ENCODE data around the gene CCDC59.
"Not testable (repeated sequence)": the region's sequence is repeated elsewhere in the genome, so short reads cannot be mapped to it uniquely, and the experiment has no call there.

Gene CCDC59

DNA sequence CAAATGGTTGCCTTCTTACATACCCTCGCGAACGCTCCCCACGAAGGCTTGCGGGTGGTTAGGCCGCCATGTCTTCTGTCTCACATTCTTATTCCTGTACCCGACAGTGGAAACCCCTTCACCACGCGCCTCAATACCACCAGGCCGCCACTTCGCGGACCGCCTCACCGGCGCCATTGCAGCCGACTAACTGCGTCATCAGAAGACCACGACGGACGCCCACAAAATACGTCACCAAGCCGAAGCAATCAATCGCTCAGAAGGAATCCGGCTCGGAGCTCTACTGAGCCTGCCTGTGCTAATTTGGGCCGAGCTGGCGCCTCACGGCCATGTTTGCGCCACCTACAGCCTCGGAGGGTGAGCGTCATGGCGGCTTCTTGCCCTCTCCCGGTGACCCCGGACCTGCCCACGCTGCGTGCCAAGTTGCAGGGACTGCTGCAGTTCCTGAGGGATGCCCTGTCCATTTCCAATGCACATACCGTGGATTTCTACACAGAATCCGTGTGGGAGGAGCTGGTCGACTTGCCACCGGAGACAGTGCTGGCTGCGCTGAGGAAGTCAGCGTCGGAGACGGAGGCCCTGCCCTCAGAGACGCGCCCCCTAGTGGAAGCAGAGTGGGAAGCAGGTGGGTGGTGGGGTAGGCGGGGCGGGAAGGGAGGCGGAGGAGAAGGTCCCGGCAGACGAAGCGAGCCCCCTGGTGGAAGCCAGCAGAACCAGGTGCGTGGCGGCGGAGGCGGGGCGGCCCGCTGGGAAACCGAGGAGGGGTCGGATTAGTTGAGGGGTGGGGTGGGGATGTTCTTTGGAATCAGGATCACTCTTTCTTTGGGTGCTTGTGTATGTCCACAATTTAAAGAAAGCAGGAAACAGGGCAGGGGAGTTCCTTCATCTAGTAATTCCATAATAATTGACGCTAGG is at the start of gene CCDC59, which contains the start of gene METTL25:
Gene CCDC59, minus strand, starts transcription at position 188 of the 915 bp plus-strand sequence. Its CDS starts 11 bp downstream, at position 177.
Gene METTL25, plus strand, starts transcription at position 330 of the 915 bp plus-strand sequence. Its CDS starts 37 bp downstream, at position 367.
- DNase-seq, result peak; percentile 94 to 95

- no peak for DNase-seq
These were observed 49.3 kb upstream of the CCDC59 start for GRCh38 chr12:82407481-82407880.

- DNase-seq, result no peak
These were observed 48.5 kb upstream of the CCDC59 start for GRCh38 chr12:82406651-82407050.

DNA sequence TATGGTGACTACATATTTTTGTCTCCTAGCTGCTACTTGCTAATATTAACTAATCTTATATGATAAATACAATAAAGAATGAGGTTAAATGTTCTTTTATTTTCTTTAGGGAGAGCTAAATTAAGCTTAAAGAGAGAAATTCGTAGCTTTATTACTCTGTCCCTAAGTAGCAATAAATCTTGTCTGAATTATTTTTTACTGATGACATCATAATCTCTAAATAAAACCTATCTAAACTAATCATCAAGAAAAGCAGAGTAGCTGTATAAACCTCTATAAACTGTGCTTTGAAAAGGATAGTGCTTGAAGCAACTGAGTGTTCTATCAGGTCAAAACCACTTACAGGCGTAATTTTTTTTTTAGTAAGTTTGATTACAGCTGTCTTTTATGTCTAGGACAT is 42.6 kb upstream of the CCDC59 start:
- DNase-seq, result no peak

- DNase-seq, result no peak
These were observed 40.7 kb upstream of the CCDC59 start for GRCh38 chr12:82398879-82399278.

DNA sequence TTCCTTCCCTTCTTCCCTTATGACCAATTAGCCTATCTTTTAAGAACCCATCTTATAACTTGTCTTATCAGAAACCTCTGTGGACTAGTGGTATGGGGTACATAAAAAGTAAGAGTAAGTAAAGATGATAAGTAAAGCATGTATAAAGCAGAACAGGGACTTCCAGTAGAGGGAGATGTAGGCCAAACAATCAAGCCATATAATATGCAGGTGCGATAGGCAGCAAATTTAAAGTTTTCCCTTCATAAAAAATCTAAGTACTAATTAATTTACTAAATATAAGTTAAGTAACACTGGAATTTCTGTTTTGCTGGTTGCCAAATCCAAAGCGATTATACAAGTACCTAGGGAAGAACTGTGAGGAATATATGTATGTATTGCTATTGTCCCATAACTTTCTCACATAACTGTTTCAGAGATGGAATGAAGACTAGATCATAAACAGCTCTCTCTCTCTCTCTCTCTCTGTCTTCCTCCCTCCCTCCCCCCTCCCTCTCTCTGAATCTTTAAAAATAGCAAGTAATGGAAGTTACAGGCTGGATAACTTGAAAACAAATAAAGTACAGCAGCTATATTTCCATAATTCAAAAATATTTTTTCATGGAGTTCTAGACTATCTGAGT is 25.9 kb upstream of the CCDC59 start:
- peak; percentile 57 to 68 for DNase-seq

GRCh38 chr12:82378997-82379396 is 20.8 kb upstream of the CCDC59 start:
- no peak for DNase-seq

DNA sequence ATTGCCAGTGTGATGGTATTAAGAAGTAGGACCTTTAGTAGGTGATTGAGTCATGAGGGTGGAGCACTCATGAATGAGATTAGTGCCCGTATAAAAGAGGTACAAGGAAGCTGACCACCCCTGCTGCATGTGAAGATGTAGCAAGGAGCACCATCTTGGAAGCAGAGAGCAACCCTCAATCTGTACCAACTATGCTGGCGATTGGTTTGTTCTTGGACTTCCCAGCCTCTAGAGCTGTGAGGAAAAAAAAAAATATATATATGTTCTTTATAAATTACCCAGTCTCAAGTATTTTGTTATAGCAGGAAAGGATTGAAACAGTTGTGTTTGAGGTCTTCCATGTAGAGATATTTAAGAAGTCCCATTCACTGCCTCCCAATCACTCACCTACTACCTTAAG is 17.0 kb upstream of the CCDC59 start:
- DNase-seq, result no peak

DNA sequence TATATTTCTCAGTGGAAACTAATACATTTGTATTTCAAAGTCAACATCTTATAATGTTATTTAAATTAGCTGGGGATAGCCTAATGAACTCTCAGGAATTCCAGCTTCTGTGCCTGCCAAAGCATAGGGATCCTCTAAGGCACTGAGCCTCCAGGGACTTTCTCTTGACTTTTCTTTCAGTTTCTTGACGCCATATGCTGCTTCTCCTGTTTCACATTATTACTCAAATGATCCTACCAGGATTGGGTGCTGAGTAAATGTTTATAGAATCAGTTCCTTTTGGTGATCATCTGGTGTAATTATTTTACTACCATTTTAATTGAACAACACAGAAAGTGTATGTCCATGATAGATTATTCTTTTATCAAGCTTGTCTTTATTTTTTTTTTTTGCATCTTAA is 8.0 kb upstream of the CCDC59 start:
- no peak for DNase-seq

GRCh38 chr12:82363990-82364389 is 5.8 kb upstream of the CCDC59 start:
- no peak for DNase-seq

DNA sequence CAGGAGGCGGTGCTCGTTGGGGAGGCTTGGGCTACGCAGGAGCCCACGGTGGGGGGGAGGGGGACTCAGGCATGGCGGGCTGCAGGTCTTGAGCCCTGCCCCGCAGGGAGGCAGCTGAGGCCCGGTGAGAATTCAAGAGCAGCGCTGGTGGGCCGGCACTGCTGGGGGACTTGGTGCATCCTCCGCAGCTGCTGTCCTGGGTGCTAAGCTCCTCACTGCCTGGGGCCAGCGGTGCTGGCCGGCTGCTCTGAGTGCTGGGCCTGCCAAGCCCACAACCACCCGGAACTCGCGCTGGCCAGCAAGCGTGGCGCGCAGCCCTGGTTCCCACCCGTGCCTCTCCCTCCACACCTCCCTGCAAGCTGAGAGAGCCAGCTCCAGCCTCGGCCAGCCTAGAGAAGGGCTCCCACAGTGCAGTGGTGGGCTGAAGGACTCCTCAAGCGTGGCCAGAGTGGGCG is 3.3 kb upstream of the CCDC59 start:
- no peak for DNase-seq

- not testable (repeated sequence) for DNase-seq
These were observed 2.6 kb upstream of the CCDC59 start for GRCh38 chr12:82360834-82361233.

- DNase-seq, result peak in 1 of 2 experiments; percentile 39
These were observed 910 bp upstream of the CCDC59 start for GRCh38 chr12:82359115-82359478.

GRCh38 chr12:82357845-82358199 is 365 bp downstream of the CCDC59 start:
- DNase-seq, result peak in 1 of 2 experiments; percentile 28

- no peak for DNase-seq
These were observed 847 bp downstream of the CCDC59 start for GRCh38 chr12:82357340-82357739.

DNA sequence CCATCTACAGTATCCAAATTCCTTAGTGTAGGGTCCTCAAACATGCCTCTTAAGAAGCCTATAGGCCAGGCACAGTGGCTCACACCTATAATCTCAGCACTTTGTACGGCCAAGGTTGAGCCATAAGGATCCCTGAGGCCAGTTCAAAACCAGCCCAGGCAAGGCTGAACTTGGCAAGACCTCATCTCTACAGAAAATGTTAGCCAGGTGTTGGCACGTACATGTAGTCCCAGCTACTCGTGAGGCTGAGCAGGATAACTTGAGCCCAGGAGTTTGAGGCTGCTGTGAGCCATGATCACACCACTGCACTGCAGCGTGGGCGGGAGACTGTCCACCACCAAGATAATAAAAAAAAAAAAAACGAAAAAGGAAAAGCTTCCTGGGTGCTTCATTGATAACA is 6.8 kb downstream of the CCDC59 start:
- DNase-seq, result no peak

- no peak for DNase-seq
These were observed 8.0 kb downstream of the CCDC59 start for GRCh38 chr12:82350161-82350560.

DNA sequence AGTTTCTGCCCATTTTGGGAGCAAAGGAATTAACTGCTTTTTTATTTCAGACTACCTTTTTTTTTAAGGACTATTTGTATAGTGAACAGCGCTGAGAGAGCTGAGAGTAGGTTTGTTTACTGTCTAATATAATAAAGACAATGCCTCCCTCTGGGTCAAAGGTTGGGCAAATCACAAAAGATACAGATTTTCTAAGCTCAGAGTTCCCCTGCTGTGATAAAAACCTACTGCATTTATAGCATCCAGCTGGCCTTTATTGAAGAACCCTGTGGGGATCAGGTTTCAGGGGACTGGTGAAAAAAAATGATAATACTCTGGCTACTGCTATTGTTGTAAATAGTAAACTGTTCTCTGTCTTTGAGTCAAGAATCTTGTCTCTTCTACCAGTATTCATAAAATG is 28.7 kb downstream of the CCDC59 start:
- DNase-seq, result no peak

DNA sequence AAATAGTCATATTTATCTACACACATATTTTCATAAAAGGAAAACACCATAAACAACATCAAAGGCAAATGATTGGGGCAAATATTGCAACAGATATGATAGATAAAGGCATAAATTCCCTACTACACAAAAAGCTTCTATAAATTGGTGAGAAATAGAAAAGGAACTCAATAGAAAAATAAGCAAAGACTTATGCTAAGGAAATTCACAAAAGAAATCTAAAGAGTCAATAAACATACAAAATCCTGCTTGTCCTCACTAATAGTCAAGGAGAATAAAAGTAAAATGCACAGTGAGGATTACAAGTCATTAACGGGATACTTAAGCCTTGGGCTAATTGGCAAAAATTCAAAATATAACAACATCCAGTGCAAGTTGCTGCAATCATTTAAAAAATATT is 30.3 kb downstream of the CCDC59 start:
- DNase-seq, result no peak

DNA sequence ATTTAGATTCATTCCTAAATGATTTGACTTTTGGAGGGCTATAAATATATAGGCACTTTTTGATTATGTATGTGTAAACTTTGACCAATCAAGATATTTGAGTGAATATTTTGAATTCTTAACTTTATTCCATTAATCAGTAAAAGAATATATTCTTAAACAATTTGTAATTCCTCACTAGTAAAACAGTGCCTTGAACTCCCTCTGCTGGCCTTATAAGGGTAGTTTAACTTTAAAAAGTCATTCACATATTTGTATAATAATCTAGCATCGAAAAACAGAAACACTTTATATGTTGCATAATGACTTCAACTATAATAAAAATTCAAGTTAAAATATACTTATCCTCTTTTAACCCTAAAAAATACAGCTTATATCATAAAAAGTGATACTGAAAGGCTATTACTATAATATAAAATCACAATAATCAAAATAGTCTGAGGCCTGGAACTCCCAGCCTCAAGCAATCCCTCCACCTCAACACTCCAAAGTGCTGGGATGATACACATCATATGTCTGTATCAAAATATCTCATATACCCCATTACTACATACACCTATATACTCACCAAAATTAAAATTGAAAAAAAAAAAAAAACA is 31.2 kb downstream of the CCDC59 start:
- peak; percentile 43 to 66 for DNase-seq

DNA sequence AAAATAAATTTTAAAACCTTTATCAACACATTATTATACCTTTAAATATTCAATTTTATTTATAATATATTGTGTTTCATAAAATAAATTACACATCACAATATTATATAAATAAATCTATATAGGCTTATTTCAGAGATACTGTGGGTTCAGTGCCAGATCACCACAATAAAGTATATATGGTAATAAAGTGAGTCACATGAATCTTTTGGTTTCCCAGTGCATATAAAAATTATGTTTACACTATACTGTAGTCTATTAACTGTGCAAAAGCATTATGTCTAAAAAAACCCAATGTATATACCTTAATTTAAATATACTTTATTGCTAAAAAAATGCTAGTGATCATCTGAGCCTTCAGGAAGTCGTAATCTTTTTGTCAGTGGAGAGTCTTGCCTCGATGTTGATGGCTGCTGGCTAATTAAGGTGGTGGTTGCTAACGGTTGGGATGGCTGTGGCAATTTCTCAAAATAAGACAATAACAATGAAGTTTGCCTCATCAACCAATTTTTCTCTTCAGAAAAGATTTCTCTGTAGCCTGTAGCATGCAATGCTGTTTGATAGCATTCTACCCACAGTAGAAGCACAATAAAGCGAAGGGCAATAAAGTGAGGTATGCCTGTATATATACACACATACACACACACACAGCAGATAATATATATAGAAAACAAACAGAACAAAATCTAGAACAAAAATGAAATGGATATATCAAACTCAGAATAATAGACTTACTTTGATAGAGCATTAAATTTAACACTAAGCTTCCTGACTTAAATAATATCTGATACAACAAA is 32.4 kb downstream of the CCDC59 start:
- no peak for DNase-seq

- no peak for DNase-seq
These were observed 38.9 kb downstream of the CCDC59 start for GRCh38 chr12:82319276-82319675.

GRCh38 chr12:82314406-82314892 is 43.7 kb downstream of the CCDC59 start:
- DNase-seq, result no peak
